DMS153 treated with DMSO at 0.1 percent for 48 hours (cell line): ENCODE data around the gene NALCN.

Experiments used
- DNase-seq: peaks from one replicate; lab custom pipeline; 2025; ENCODE audit not compliant: unreplicated experiment; lab: John Stamatoyannopoulos, UW

NALCN gene

DNA sequence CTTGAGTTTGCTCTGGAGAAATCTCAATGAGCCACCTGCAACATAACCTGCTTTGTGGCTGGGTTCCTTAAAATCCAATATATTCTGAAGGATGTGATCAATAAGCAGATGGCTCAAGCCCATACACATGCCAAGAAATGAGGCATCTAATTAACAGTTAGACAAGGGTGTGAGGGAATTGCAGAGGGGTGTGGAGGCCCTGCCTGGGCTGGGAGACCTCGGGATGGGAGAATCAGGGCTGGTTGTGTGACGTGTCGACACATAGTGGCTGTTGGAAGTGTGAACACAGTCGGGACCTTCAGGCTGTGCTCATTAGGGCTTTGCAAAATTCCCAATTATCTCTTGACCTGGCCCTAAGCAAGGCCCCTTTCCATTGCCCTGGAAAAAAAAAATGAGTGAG, 379.8 kb downstream of the NALCN start:
- DNase-seq: no peak

DNA sequence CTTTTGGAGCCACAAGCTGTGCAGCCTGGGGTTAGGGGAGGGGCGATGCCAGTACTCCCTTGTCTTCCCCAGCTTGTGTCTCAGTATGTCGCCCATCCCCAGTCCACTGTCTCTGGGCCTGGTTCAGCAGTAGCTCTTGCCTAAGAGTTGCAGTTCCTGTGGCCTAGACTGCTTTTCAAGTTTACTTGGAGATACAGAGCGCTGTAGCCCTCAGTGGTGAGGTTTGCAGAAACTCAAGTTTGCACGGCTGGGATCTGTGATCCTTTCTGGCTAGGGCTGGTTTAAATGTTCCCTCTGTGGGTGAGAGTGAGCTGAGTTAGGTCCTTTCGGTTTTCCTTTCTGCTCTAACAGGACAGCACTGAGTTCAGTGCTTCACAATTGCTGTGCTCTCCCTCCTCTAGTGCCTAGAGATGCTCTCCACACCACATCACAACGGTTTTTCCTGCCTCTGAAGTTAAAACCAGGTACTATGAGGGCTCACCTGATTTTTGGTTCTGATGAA, 381.1 kb downstream of the NALCN start:
- no peak for DNase-seq

DNA sequence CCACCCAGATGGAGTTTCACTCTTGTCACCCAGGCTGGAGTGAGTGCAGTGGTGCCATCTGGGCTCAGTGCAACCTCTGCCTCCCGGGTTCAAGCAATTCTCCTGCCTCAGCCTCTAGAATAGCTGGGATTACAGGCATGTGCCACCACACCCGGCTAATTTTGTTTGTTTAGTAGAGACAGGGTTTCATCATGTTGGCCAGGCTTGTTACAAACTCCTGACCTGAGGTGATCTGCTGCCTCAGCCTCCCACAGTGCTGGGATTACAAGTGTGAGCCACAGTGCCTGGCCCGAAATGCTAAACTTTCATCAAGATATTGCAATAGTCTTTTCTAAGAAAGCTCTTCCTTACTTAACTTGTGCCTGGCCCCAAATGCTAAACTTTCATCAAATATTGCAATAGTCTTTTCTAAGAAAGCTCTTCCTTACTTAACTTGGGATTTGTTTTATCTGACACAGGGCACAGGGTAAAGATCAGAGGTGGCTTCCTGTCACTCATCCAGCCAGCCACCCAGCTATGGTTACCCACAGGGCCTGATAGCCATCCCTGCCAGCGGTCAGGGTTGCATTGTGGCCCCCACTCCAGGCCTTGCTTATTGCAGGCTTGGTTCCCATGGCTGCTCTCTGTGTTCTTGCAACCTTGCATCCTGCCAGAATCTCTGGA, 389.4 kb downstream of the NALCN start:
- no peak for DNase-seq

DNA sequence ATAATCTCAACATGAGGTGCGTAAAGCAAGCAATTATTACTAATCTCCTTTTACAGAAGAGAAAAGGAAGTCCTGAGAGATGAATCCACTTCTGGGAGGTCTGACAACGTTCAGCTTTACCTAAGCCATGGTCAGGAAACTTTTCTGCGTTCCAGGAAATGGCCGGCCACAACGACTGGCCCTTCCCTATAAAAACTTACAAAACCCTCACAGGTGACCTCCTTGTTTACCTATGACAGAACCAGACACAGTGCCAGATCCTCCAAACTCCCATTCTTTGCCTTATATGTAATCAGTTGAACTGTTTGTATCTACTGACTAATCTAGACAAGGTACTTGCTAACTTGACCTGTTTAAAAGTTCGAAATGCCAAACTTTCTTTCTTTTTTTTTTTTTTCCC, 390.0 kb downstream of the NALCN start:
- DNase-seq: no peak

DNA sequence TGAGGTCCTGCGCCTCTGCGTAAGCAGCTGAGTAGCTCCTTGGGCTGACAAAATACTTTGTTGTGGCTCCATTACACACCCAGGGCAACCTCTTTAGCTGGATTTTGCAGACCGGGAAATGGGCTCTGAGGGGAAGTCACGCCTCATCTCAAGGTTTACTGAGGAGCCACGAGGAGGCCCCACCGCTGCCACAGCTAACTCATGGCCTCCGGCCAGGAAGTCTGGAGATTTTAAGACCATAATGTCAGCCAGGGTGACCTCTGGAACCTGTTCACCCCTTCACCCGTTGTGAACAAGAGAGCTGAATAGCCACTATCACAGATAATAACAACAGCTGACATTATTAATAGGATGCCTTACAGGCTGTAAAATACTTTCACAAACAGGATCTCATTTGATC, 390.4 kb downstream of the NALCN start:
- DNase-seq: no peak

DNA sequence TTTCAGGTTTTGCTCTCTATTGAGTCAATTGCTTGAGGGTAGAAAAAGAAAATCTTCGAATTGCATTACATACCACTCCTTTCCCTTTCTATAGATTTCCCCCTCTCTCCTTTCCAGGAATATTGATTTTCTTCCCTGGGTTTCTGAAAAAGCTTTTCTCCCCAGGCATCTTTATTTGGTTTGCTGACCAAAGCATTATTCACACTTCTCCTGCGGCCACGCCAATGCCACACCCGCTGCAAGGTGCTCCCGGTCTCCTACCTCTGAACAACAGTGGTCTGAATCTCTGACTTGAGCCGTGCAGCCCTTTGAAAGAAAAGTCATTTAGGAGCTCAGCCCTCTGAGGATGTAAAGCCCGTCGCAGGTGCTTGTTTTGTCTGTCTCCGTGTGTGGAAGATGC, 390.8 kb downstream of the NALCN start:
- DNase-seq: no peak

DNA sequence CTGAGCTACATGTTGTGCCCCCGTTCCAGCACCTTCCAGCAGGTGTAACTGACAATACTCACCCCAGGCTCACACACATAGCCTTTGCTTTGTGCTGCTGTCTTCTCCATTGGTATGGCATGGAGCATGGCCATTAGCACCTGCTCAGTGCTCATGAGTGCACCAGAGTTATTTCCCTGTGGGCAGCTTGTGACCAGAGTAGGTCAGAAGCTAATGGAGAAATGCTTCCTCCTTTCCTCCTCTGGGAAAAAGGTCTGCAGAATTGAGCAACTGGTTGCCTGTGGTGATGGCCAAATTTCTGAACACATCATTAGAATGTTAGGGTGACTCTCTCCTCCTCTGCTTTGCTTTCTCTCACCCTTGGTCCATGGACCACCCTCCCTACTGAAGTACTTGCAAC, 397.2 kb downstream of the NALCN start:
- no peak for DNase-seq

DNA sequence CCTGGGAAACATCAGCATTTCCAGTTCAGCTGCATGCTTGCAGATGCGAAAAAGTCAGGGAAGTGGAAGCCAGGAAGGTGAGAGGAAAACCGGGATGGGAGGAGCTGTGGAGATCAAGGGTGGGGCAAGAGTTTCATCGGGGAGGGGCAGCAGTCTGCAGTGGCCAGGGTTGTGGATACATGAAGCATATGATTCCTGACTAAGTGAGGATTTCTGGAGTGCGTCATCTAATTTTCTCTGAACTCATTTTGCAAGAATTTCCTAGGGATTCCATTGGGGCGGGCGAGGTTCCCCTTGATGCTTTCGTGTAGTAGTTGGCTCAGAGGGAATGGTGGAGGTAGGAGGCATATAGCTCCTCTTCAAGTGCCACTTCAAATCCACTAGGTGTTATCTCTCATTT, 397.6 kb downstream of the NALCN start:
- DNase-seq: no peak

DNA sequence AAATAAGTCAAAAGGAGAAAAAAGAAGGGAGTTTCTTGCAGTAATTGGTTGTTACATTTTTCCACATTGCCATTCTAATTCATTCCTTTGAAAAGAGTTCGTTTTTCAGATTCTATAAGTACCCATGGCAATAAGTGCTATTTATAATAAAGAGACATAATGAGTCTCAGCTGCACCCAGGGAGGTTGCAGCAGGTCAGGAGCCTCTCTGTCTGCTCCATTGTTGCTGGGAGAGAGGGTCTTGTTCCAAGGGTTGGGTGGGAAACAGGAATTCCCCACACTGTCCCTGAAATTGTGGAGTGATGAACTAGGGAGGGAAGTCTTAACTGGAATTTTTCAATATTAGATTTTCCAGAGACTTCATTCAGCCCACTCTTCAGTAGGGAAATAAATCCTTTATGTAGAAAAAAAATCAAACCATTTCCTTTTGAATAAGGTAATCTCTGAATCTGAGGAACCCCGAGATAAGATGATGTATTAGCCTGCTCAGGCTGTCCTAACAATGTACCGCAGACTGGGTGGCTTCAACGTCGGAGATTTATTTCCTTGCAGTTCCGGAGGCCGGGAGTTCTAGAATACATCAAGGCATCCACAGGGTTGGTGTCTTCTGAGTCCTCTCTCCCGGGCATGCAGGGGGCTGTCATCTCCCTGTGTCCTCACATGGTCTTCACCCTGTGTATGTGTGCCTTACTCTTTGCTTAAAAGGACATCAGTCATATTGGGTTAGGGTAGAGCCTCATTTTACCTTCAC, 399.0 kb downstream of the NALCN start:
- no peak for DNase-seq

DNA sequence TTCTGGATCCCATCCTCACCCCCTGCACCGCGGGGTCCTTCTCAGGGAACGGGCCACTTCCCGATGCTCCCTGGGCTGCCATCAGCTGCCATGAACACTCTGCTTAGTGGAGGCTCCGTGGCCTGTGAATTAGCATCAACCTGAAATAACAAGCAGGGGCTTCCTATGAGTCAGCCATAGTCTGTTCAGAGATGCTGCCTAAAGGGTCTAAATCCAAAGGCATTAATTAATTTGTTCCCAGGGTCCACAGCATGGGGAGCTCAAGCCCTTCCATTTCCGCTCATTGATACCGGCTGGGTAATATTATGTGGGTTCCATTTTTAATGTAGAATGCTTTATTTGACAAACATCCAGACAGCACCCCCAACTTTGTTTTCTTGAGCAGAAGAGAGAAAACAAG, 399.8 kb downstream of the NALCN start:
- DNase-seq: no peak

DNA sequence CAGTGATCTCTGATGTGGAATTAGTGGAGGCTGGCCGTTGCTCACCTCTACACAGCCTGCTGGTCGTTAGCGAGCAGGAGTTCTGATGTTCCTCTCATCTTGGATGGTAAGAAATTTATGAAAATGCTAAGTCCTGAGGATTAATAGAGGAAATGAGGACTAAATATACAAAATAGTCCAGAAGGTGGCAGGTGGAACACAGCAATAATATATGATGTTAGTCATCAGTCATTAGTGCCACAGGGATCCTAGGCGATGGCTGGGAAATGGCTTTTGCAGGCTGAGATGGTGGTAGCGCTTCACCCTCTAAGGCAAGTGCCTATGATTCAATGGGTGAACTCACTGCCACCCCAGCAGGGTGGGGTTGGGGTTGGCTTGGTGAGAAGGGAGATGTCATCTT, 403.1 kb downstream of the NALCN start:
- no peak for DNase-seq

DNA sequence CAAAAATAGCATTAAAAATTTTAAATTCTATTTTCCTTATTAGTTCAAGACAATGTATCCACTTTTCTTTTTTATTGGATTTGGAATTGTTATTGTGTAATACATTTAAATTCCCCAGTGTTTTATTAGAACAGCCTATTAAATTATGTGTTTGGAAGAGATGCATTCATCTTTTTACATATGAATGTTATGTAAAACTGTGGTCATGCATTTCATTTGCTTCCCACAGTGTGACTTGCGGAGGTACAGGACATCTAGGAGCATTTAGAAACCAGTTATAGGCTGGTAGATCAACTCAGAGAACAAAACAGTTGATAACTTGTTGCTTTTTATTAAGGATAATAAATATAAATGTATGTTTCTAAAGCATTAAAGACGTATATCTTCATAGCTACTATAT, 406.2 kb downstream of the NALCN start:
- no peak for DNase-seq

DNA sequence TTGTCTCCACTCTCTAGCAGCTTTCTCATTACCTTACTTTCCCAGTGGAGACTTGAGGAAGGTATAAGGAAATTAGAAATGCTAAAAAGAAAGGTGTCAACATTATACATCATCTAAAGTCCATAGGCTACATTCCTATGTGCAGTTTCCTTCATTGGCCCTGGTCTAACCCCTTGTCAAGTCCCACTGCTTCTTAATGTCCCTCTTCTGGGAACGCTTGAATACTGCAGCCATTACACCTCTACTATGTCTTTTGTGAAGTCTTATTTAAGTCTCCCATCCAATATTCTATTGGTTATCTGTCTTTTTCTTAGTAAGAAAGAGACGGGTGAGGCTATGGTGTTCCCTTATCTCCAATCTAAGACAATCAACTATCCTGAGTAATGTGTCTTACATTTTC, 409.1 kb downstream of the NALCN start:
- no peak for DNase-seq
